Kidney epithelial cell (primary cell): Measurements from ENCODE around the gene TMEM14C. TPM values are rescaled to one million over a fixed set of nuclear protein-coding genes. Genes with fewer than 3 reads are reported as not detected.
"Not testable (repeated sequence)": the region's sequence is repeated elsewhere in the genome, so short reads cannot be mapped to it uniquely, and the experiment has no call there.

Experiments used
- DNase-seq: peaks from one replicate; pipeline ENCODE4 v3.0.0-alpha.2; 2010; ENCODE audit warnings: low read depth
- H3K27me3 ChIP-seq: 2 replicates; pipeline ENCODE4 v1.6.0; 2011; ENCODE audit warnings: low read length; ENCODE audit not compliant: control insufficient read depth, insufficient read depth
- H3K36me3 ChIP-seq: 2 replicates; pipeline ENCODE4 v1.5.1; 2011; ENCODE audit warnings: low read length; ENCODE audit not compliant: control insufficient read depth, insufficient read depth
- H3K4me3 ChIP-seq: 2 replicates; pipeline ENCODE4 v1.5.1; 2011; ENCODE audit warnings: low read depth, mild to moderate bottlenecking, control low read depth, low read length
- total RNA-seq: library from RNA; depleted of rRNA; stranded (reverse); fragments of >200 nt; gene quantifications from 2 replicates; pipeline ENCODE4 v1.2.3, GENCODE V29; 2015
- TF ChIP-seq, protein P1 (sequence below): IDR thresholded peaks from 2 replicates; pipeline ENCODE4 v1.5.1; 2011; ENCODE audit warnings: mild to moderate bottlenecking, moderate library complexity, low read length, control low read depth, inconsistent platforms; ENCODE audit not compliant: insufficient read depth, poor library complexity, severe bottlenecking

The TMEM14C gene
- total RNA-seq, 1 donor from 2014 or later = 190 TPM

DNA sequence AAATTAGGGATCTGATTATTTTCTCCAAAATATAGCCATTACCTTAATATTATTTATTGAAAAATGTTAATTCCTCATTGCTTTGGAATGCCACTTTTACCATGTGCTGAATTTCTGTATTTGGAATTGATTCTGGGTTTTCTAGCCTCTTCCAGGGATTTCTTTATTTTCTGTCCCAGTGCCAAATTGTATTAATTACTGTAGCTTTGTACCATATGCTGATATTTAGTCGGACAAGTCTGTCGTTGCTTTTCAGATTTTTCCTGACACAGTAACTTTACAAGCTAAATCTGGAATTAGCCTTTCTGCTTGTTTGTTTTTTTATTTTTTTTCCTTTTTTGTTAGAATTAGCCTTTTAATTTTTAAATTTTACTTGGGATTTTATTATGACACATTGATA, 13.9 kb downstream of the TMEM14C start:
- TF ChIP-seq, protein P1, sequence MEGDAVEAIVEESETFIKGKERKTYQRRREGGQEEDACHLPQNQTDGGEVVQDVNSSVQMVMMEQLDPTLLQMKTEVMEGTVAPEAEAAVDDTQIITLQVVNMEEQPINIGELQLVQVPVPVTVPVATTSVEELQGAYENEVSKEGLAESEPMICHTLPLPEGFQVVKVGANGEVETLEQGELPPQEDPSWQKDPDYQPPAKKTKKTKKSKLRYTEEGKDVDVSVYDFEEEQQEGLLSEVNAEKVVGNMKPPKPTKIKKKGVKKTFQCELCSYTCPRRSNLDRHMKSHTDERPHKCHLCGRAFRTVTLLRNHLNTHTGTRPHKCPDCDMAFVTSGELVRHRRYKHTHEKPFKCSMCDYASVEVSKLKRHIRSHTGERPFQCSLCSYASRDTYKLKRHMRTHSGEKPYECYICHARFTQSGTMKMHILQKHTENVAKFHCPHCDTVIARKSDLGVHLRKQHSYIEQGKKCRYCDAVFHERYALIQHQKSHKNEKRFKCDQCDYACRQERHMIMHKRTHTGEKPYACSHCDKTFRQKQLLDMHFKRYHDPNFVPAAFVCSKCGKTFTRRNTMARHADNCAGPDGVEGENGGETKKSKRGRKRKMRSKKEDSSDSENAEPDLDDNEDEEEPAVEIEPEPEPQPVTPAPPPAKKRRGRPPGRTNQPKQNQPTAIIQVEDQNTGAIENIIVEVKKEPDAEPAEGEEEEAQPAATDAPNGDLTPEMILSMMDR = no peak
- H3K4me3 ChIP-seq = no peak overlapping the region
- no peaks in the 10 kb centered on the region for H3K27me3 ChIP-seq
- H3K36me3 ChIP-seq = no peaks in the 10 kb centered on the region
- DNase-seq = no peak

DNA sequence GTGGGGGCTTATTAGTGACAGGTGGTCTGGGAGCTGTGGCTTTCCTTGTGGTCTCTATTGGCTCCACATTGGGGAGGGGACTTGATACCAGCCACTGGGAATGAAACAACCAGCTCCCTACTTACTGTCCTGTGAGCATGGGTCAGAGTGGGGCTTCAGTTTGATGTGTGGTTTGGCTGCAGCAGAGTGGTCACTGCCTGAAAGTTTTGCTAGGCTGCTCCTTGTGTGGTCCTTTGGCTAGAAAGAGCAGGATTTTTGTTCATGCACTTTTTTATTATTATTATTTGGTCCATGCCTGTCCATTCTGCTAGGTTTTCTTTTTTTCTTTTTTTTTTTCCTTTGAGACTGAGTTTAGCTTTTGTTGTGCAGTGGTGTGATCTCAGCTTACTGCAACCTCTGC, 17.2 kb downstream of the TMEM14C start:
- TF ChIP-seq, protein P1 = no peak
- Histone ChIP-seq H3K36me3 (no peaks in the 10 kb centered on the region), H3K4me3 (no peak overlapping the region), H3K27me3 (no peaks in the 10 kb centered on the region)
- no peak for DNase-seq

DNA sequence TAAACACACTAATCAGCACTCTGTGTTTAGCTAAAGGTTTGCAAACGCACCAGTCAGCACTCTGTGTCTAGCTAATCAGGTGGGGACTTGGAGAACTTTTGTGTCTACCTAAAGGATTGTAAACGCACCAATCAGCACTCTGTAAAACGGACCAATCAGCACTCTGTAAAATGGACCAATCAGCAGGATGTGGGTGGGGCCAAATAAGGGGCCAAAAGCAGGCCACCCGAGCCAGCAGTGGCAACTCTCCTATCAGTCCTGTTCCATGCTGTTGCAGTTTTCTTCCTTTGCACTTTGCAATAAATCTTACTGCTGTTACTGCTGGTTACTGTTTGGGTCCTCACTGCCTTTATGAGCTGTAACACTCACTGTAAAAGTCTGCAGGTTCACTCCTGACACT, 18.8 kb downstream of the TMEM14C start:
- not testable (repeated sequence) for H3K4me3 ChIP-seq, DNase-seq, H3K27me3 ChIP-seq, H3K36me3 ChIP-seq

DNA sequence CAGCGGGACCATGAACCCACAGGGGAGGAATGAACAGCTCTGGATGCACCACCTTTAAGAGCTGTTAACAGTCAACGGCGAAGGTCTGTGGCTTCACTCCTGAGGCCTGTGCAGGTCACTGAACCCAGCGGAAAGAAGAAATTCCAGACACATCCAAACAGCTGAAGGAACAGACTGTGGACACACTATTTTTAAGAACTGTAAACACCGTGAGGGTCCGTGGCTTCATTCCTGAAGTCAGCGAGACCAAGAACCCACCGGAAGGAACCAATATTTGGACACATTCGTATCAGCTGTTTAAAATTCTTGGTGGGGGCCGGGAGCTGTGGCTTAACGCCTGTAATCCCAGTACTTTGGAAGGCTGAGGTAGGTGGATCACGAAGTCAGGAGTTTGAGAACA, 19.4 kb downstream of the TMEM14C start:
- no peaks in the 10 kb centered on the region for H3K27me3 ChIP-seq
- no peak for DNase-seq
- TF ChIP-seq, protein P1 = no peak

DNA sequence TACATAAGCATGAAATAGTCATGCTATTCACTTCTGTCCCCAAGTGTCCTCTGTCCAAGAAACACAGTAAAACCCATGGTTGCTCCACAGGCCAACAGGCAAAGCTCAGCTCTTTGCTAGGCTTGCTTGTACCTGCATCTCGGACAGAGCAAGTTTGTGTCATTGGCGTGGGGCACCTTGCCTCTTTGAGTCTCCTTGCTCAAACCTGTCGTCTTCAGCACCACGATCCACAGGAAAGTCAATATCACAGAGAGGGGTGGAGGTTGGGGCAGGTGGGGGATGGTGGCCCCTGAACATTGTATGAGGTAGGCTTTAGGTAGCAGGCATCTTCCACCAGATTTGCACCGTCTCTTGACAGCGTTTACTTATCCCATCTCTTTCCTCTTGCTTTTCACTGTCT, 20.6 kb downstream of the TMEM14C start:
- no peak for DNase-seq
- no peaks in the 10 kb centered on the region for H3K36me3 ChIP-seq

More for the DNA sequence above, 19.4 kb downstream of the TMEM14C start:
- H3K36me3 ChIP-seq = no peaks in the 10 kb centered on the region
- H3K4me3 ChIP-seq = no peak overlapping the region

DNA sequence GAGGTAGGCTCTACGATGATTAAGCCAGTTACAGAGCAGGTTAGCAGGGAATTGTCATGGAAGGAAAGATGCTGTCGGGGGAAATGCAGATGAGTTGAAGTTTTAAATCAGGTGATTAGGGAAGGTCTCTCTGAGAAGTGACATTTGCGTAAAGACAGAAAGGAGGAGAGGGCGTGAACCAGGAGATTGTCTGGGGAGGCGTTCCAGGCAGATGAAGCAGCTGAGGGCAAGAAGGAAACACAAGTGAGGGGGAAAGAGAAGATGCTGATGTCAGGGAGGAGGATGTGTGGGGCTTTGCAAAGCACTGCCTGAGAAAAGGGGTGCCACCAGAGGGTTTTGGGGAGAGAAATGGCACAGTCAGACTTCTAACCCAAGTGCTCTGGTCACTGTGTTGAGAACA, 22.2 kb downstream of the TMEM14C start:
- DNase-seq = no peak

More for the DNA sequence above, 20.6 kb downstream of the TMEM14C start:
- Histone ChIP-seq H3K27me3 (no peaks in the 10 kb centered on the region), H3K4me3 (no peak overlapping the region)
- TF ChIP-seq, protein P1 = no peak

More for the DNA sequence above, 22.2 kb downstream of the TMEM14C start:
- TF ChIP-seq, protein P1 = no peak
- Histone ChIP-seq H3K36me3 (no peaks in the 10 kb centered on the region), H3K27me3 (no peaks in the 10 kb centered on the region), H3K4me3 (no peak overlapping the region)
